ENCODE measurements around the gene KCTD3.

The KCTD3 gene

DNA sequence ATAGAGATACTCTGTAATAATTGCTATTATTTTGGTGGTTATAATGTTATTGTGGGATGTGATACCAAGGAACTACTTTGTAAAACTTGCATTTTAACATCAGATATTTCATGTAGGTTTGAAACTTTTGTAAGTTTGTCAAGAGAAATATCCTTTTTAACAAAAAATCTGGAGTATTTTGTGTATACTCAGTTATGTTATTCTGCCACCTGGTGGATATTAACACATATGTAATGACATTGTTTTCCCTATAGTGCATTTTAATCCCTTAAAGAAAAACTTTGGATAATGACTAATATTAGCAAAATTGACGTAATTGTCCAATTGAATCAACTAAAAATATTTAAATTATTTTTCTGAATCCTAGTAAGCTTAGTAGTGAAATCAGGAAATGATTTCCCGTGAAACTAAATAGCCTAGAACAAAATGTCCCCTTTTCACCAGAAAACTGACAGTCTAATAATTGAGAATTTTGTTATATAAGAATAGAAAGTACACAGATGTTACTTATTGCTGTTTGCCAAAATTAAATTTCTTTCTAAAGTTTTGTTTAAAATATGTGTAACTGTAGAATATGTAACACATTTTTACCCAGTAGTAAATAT lies 39.6 kb downstream of the KCTD3 start:
- DNase-seq: no peak

DNA sequence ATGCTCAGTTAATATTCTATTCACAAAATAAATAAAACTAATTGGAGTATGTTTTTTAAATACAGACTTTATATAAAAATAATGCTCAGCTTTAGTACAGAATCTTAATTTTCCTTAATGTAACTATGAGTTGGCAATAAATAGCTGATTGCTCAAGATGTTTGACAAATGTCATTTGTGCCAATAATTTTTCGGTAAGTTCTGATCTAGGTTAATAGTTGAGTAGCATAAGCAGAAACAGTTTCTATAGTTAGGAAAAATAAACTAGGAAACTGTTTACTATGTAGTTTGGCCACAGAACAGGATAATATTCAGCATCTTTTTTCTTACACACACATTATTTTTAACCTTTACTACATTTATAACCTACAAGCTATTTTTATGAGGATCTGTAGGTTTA lies 40.3 kb downstream of the KCTD3 start:
- no peak for DNase-seq

DNA sequence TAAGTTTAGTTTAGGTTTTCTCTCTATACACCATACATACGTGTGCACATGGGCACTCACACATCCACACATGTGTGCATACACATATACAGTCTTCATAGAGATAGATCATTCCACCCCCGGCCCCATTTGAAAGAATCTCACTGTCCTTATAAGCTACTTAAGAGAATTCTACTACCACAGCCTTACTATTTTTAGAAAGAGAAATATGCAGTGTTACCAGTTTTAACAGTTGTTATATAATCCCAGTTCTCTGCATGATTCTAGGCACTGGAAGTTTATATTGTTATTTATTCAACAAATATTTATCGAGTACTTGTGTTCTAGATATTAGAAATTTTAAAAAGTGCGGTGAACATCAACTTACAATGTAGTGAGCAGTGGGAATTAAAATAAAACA lies 41.5 kb downstream of the KCTD3 start:
- DNase-seq: no peak

DNA sequence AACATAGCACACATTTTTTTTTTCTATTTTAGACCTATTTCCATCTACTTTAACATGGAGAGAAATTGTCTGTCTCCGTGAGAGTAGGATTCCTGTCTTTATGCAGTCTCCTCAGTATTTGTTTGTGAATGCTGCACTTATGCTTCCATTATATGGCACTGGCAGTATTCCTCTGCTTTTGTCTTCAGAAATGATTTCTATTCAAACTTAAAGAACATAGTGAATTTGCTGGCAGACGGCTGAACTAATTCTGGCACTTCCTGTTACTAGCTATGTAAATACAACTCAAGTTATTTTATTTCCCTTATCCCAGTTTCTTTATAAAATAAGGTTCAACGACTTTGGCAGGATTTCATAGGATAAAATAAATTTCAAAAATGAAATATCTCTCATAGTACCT lies 45.3 kb downstream of the KCTD3 start:
- no peak for DNase-seq

DNA sequence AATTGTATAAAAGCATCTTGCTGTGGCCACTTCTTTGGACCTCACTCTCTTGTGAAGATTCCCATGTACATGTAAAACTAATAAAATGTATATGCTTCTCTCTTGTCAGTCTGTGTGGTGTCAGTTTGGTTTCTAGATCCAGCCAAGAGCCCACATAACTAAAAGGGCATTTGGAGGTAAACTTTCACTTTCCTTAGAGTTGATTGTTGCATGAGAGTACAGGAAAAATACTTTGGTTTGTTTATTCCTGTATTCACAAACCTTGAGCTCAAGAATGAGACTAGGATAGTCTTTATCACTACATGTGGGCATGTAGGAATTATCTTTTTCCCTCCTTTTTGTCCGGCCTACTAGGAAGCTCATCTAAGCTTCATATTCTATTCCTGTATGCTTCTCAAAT lies 50.9 kb downstream of the KCTD3 start:
- no peak for DNase-seq

DNA sequence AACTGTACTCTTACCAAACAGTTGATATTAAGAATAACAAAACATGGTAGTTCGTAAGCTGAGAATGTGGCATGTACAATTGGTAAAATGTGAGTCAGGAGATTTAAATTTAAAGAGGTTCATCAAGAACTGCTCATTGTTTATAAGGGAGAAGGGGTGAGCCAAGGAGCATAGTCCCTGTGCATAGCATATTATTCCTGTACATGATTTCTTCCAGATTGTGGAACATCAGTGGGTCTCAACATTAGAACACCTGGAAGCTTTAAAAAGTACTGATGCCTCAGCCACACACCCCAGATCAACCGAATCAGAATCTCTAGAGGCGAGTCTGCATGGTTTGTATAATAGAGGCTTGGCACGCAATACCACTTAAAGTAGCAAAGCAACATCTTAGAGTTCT lies 56.1 kb downstream of the KCTD3 start:
- no peak for DNase-seq

DNA sequence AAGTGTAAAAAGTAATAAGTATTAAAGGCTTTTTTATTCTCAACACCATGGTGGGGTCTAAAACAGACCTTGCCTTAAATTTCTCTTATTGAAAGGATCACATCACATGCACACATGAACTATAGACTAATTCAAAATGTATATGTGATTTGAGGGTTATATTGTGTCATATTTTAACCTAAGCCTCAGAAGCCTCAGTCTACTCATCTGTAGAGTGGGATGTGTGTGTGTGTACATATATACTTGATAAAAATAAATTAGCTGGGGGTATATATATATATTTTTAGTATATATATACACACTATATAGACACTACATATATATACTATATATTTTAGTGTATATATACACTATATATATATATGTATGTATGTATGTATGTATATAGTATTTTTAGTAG lies 58.8 kb downstream of the KCTD3 start:
- DNase-seq: no peak

DNA sequence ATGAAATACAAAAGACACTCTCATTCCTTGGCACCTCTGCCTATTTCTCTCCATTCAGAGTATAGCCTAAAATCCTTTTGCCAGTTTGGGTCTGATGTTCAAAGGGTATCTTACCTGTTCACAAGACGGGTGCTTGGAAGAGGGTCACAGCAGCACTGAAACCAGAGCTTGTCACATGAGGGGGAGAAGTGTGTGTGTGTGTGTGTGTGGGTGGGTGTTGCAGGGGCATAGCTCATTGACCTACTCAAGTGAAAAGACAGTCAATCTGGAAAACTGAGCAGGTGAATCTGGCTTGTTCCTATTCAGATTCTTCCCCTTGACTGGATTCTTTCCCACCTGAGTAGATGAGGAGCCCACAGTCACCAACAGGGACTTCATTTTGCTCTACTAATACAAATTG lies 63.9 kb downstream of the KCTD3 start:
- DNase-seq: no peak

DNA sequence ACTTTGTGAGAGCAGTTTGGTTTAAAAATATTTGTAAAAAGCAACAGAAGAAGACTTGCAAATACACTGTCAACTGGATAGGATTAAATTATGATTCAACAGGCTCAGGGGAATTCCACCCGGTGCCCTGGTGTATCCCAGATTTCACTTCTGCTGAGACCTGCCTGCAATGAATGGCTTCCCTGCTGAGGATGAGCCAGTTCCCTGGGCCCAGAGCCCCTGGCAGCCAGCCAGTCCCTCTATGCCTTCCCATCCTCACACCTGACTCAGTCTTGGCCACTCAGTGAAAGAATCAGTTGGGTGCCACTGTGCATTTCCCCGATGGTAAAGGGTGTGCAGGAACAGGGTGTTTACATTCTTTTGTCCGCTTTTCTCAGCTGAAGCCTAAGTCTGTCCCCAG lies 64.4 kb downstream of the KCTD3 start:
- DNase-seq: no peak

DNA sequence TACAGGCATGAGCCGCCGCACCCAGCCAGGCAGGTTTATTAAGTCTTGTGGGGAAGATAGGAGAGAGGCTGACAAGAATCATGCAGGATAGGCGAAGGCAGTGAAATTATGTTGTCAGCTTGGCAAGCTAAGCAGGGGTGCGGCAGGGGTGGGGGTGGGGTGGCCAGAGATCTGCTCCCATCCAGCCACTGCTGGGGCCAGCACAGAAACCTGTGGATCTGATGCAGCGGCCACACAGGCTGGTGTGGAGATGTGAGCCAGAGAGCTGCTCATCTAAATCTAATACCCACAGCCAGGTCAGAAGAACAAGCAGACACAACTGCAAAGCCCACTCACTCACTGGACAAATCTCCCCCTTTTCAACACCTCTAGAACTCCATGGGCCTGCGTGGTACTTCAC lies 68.7 kb downstream of the KCTD3 start:
- DNase-seq: no peak

DNA sequence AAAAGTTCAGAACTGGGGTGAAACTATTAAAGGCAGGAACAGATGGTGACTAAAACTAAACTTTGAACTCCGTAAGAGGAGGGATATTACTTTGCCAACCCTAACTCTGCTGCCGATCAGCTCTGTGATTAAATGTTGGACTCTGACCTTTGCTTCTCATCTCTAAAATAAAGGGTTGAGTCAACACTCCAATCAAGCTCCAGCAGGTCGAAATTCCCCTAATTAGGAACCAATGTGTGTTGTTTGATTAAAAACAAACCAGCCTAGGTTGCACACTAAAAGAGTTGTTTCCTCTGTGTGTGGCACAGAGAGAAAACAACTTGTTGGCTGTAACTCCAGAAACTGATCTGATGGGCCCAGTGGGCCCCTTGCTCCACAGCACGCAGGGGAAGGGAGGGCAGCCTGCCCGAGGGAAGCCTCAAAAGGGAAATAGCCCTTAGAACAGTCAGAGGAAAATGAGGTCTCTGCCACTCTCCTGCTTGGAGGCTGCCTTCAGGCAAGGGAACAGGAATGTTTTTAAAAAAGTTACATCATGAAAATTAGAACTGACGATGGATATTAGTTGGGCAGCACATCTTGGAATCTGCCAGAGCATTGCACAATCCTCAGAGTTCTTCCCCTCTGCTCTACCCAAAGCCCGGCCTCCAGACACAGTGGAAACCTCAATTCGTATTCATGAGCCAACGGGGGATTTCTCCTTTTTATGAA lies 69.3 kb downstream of the KCTD3 start:
- DNase-seq: no peak

DNA sequence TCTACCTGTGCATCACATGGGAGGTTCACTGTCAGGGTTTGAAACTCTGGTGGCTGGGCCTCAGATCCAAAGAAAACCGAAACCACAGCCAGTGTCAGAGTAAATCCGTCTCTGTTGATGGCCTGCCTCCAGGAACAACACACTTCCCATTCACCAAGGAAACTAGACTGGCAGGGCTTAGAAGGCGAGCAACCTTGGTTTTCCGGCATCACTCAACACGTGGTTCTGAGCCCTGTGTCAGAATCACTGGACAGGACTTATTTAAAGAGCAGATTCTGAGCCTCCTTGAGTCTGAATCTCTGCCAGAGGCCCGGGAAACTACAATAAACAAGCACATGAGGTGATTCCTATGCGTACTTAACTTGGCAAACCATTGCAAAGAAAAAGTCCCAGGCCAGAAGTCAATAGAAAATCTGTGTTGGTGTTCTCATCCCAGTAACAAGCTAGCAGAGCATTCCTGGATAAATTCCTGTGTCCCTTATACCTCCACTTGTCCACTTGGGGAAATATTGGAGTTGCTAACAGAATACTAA lies 70.0 kb downstream of the KCTD3 start:
- DNase-seq: no peak

DNA sequence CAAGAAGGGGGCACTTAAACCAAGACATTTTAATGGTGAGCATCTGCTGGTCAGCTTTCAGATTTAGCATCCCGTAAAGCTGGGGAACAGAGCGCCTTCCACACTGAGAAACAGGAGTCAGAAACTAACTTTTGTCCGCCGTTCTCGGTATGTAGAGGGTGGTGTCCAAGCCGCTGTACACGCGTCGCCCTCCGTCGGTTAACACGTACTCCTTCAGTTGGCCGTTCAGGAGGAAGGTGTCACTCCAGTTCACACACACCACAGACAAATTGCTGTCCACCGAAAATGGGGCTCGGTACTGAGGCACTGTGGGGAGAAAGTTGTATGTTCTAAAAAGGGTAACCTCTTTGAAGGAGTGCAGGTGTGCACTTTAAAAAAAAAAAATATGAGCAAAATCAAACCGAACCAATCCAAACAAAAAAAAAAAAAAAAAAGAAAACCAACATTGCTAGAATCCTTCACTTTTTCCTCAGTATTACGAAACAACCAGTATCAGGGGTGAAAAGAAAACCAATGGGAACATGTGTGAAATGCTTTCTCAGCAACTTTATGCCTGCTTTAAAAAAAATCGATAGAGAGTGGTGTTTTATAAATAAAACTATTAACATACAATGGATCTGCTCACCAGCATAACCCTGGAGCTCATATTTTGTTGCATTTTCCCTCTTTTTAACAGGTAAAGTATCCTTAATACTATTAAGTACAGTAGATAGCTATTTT lies 73.5 kb downstream of the KCTD3 start:
- DNase-seq: no peak

DNA sequence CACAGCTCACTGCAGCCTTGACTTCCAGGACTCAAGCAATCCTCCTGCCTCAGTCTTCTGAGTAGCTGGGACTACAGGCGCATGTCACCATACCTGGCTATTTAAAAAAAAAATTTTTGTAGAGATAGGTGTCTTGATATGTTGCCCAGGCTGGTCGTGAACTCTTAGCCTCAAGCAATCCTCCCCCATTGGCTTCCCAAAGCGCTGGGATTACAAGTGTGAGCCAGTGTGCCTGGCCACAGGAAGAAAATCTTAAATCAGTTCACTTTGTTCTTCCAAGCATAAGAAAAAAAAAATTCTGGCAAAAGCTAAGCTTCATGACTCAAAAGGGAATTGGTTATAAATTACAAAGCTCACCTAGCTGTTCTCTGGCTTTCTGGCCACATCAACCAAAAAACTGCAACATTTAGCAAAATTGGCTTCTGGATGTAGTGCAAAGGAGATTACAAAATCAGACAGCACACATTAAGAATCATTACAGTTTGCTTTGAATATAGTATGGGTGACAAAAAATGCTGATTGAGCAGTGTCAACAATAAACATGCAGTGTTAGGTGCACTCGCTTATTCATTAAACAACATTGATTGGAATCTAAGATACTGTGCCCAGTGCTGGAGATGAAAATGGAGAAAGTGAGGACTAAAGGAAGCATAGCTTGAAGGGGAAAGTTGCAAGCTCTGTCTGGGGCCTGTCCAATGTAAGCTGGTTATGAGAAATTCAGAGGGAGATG lies 76.7 kb downstream of the KCTD3 start:
- DNase-seq: no peak

DNA sequence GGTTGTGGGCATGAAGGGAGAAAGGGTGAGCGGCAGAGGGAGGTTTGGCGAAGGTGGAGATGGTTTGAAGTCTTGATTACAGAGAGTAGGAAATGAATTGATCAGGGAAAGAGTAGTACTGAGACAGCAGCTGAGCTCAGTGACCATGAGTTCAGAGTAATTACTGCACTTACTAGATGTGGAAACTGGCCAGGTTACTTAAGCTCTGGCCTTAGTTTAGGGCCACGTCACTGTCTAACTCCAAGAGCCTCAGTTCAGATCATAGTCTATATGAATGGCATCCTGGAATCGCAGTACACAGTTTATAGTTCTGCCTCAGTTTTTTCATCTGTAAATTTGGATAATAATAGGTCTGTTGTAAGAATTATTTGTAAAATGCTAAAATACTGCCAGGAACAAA lies 78.1 kb downstream of the KCTD3 start:
- no peak for DNase-seq

DNA sequence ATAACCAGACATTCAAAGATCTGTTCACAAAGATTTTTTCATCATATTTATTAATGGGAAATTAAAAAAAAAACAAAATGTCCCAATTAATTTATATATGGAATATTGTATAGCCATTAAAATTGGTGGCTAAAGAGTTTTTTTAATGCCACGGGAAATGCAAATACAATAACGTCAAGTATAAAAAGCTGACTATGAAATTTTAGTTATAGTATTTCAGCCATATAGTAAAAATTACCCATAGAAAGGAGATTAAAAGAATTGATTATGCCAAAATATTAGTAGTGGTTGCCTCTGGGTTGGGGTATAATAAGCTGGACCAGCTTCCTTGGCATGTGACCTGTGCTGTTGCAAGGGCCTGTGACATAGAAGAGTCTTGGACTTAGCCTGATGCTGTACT lies 78.8 kb downstream of the KCTD3 start:
- no peak for DNase-seq

DNA sequence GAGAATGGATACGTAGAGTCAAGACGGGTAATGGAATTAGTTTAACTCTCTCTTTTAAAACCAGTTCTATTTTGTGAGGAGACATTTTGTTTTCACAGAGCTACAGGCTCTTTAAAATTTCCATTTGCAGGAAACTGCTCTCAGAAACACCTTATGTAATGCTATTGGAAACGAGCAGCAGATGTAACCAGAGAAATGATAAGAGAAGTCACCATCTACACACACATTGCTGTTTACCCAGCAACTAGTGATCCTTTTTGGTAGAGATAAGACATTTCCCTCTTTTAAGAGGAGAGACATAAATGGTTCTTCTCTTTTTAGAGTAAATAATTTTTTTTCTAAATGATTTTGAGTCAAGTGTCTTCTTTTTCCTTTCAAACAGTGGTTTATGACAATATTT lies 80.6 kb downstream of the KCTD3 start:
- DNase-seq: no peak

DNA sequence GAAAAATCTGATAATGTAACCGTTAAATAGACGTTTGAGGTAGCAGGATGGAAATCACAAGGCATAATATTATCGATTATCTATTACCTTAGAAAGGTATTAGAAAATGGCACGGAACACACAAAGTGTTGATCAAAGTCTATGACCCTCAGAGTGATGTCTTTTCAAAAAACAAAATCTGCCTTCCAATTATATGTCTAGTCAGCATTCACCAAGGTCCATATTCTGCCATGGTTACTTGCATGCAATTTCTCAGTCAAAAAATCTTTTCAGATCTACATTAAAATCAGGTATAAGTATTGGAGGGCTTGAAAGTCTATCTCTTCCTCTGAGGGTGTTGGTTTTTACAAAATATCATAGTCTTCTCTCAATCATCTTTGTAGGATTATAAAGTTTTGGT lies 81.9 kb downstream of the KCTD3 start:
- DNase-seq: no peak

DNA sequence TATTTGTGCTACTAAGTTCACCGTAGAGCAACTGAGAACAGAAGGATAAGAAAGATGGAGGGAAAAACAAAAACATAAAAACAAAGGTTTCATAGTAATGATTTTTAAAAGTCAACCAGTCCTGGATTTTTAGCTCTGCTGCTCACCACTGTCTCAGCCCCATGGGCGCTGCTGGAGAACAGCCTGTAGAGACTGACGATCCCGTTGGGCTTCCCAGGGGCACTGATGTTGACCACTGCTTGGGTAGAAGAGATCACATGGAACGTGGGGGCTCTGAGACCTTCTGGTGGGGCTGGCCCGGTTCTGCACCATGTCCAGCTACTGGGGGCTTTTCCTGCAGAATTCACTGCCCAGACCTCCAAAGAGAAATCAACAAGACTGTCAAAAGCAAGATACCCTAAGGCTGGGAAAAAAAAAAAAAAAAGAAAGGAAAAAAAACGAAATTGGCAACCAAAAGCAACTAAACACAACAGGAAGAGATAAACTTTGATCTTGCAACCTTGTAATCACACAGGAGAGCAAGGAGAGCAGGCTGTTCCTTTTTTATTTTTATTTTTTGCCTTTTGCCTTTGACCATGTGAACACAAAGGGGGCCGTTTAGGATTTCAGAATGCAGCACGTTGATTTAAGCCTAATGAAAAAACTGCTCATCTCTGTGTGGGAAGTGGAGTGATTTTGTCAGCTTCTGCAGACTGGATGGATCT lies 83.5 kb downstream of the KCTD3 start:
- DNase-seq: no peak

DNA sequence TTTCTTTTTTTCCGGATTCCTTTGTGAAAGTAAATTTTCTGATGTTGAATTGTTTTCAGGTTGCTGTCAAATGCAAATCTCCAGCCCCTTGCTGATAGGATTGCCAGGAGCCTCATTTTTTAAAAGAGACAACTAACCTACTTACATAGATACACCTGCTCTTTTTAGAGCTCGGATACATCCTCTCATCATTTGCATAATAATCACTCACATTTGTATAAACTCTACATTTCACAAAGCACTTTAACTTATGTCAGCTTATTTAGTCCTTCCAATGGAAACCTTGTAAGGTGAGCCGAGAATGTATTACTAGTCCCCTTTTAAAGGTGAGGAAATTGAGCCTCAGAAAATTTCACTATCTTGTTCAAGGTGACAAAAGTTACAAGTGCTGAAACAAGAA lies 84.8 kb downstream of the KCTD3 start:
- DNase-seq: no peak

DNA sequence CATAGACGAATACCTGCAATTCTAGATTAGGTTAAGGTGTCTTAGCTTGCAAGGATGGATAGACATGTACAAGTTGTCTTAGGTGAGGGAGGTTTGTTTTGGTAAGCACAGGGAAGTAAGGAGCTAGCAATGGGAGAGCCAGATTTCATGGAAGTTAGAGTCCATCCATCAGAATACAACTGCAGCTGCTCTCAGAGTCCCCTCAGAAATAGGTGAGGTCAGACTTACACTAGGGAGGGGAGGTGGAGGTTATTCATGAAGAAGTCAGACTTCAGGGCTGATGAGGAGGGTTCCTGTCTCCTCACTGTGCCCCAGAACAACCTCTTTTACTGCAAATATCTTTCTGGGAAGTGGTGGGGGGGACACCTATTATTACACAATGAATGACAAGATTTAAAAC lies 85.3 kb downstream of the KCTD3 start:
- DNase-seq: no peak

DNA sequence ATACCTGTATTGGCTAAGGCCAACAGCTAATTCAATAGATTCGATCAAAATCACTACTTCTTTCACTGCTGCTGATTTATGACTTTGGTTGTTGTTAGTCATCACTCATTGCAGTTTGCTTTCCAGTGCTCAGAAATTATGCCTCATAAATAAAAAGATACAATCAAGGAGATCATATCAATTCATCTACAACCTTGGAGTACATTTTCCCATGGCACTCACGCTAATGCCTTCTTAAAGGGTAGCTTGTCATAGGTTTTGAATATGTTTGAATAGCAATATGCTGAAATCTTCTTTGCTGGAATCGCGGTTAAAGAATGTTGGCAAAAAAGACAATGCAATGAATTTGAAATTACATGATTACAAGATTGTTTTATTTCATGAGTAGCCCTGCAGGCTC lies 89.9 kb downstream of the KCTD3 start:
- DNase-seq: no peak

DNA sequence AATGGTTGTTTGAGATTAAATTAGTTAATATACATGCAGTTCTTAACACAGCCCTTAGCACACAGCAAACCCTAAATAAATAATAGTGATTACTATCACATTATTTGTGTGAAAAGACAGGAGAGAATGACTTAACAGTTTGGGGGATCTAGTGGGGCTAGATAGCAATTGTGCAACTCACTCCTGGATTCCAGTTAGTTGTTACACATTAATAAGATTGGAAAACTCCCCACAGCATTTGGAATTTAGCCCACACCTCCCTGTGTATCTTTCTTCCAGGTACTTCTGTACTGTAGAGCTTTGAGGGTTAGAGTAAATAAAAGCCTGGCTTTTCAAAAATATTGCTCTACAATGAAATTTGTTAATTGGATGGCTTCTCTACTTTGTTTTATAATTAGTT lies 93.2 kb downstream of the KCTD3 start:
- DNase-seq: no peak
